ENCODE data around the gene PDE3A. TPM values are rescaled to one million over a fixed set of nuclear protein-coding genes. Genes with fewer than 3 reads are reported as not detected.

Gene PDE3A
- total RNA-seq, 1 experiment from 2014 or later = 2.8 TPM

DNA sequence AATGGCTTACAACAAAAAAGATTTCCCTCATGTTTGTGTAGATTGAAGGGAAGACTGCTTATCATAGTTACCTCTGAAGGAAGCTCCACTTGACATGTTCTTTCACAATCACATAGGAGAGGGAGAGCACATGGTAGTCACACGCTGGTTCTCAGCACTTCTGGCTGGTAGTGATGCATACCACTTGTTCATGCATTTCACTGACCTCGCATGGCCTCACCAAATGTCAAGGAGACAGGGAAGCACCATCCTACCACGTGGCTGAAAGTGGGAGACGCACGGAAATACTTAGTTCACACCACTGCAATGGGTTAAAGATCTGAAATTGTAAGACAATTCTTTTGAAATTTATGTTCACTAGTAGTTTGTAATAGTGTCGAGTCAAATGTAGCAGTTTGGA is 74.0 kb downstream of the PDE3A start:
- H3K4me3 Mint-ChIP-seq = no peak overlapping the region
- H3K36me3 Mint-ChIP-seq = no peaks in the 10 kb centered on the region
- no peaks in the 10 kb centered on the region for H3K9me3 Mint-ChIP-seq
- ATAC-seq = no peak
- DNase-seq (ENCODE audit: low spot score) = no peak
- ChIA-PET CTCF (no interaction called here), POLR2A (no interaction called here)
- H3K27me3 Mint-ChIP-seq (ENCODE audit: low read depth) = no peaks in the 10 kb centered on the region; the same call in 1 of the 2 replicates
- H3K27ac Mint-ChIP-seq = no peak overlapping the region
- H3K4me1 Mint-ChIP-seq = peaks cover 30% of the 10 kb centered on the region
- TF ChIP-seq ARID4B (CRISPR knock-in tag; IDR thresholded peaks at IDR 0.05; ENCODE audit: borderline replicate concordance) = no peak
- no peak for TF ChIP-seq TEAD4 (CRISPR knock-in tag; IDR thresholded peaks at IDR 0.05)
- no peak for TF ChIP-seq E2F4 (CRISPR knock-in tag; IDR thresholded peaks at IDR 0.05; ENCODE audit: borderline replicate concordance, low read depth)
- no peak for TF ChIP-seq NFYB (CRISPR knock-in tag; conservative IDR thresholded peaks at IDR 0.05; ENCODE audit: low read depth)
- no peak for TF ChIP-seq RELA (CRISPR knock-in tag; IDR thresholded peaks at IDR 0.05; ENCODE audit: borderline replicate concordance)
- TF ChIP-seq GABPB1 (CRISPR knock-in tag; IDR thresholded peaks at IDR 0.05) = no peak
- no peak for TF ChIP-seq SMAD3 (CRISPR knock-in tag; IDR thresholded peaks at IDR 0.05; ENCODE audit: borderline replicate concordance)
- TF ChIP-seq, protein P1, sequence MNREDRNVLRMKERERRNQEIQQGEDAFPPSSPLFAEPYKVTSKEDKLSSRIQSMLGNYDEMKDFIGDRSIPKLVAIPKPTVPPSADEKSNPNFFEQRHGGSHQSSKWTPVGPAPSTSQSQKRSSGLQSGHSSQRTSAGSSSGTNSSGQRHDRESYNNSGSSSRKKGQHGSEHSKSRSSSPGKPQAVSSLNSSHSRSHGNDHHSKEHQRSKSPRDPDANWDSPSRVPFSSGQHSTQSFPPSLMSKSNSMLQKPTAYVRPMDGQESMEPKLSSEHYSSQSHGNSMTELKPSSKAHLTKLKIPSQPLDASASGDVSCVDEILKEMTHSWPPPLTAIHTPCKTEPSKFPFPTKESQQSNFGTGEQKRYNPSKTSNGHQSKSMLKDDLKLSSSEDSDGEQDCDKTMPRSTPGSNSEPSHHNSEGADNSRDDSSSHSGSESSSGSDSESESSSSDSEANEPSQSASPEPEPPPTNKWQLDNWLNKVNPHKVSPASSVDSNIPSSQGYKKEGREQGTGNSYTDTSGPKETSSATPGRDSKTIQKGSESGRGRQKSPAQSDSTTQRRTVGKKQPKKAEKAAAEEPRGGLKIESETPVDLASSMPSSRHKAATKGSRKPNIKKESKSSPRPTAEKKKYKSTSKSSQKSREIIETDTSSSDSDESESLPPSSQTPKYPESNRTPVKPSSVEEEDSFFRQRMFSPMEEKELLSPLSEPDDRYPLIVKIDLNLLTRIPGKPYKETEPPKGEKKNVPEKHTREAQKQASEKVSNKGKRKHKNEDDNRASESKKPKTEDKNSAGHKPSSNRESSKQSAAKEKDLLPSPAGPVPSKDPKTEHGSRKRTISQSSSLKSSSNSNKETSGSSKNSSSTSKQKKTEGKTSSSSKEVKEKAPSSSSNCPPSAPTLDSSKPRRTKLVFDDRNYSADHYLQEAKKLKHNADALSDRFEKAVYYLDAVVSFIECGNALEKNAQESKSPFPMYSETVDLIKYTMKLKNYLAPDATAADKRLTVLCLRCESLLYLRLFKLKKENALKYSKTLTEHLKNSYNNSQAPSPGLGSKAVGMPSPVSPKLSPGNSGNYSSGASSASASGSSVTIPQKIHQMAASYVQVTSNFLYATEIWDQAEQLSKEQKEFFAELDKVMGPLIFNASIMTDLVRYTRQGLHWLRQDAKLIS (CRISPR knock-in tag; IDR thresholded peaks at IDR 0.05; ENCODE audit: borderline replicate concordance) = no peak
- no peak for TF ChIP-seq NFATC4 (CRISPR knock-in tag; IDR thresholded peaks at IDR 0.05)
- no peak for TF ChIP-seq ATF1 (CRISPR knock-in tag; IDR thresholded peaks at IDR 0.05)
- no peak for TF ChIP-seq FOXP1 (CRISPR knock-in tag; IDR thresholded peaks at IDR 0.05; ENCODE audit: borderline replicate concordance)

- no peak for ATAC-seq
- ChIA-PET CTCF (interaction anchor here (1.2 kb wide), 1 partner anchor 75 kb away, joined by 3 read pairs; the partner anchor contains the start of gene PDE3A), POLR2A (no interaction called here)
- peaks cover 37% of the 10 kb centered on the region for H3K4me1 Mint-ChIP-seq
- no peaks in the 10 kb centered on the region for H3K9me3 Mint-ChIP-seq
- H3K4me3 Mint-ChIP-seq = no peak overlapping the region
- no peaks in the 10 kb centered on the region for H3K36me3 Mint-ChIP-seq
- no peak overlapping the region for H3K27ac Mint-ChIP-seq
- H3K27me3 Mint-ChIP-seq (ENCODE audit: low read depth) = no peaks in the 10 kb centered on the region; the same call in 1 of the 2 replicates
- DNase-seq (ENCODE audit: low spot score) = no peak
- TF ChIP-seq, protein P2, sequence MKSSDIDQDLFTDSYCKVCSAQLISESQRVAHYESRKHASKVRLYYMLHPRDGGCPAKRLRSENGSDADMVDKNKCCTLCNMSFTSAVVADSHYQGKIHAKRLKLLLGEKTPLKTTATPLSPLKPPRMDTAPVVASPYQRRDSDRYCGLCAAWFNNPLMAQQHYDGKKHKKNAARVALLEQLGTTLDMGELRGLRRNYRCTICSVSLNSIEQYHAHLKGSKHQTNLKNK (CRISPR knock-in tag; IDR thresholded peaks at IDR 0.05) = no peak
- no peak for TF ChIP-seq RORB (CRISPR knock-in tag; IDR thresholded peaks at IDR 0.05)
- TF ChIP-seq ZNF263 (CRISPR knock-in tag; IDR thresholded peaks at IDR 0.05; ENCODE audit: low read depth) = no peak
- no peak for TF ChIP-seq GABPB1 (CRISPR knock-in tag; IDR thresholded peaks at IDR 0.05)
- TF ChIP-seq ARID4B (CRISPR knock-in tag; IDR thresholded peaks at IDR 0.05; ENCODE audit: borderline replicate concordance) = no peak
- no peak for TF ChIP-seq ZNF121 (CRISPR knock-in tag; IDR thresholded peaks at IDR 0.05)
- no peak for TF ChIP-seq STAT6 (CRISPR knock-in tag; conservative IDR thresholded peaks at IDR 0.05; ENCODE audit: low read depth)
- TF ChIP-seq CREB1 (CRISPR knock-in tag; IDR thresholded peaks at IDR 0.05) = no peak
These were observed 74.9 kb downstream of the PDE3A start for GRCh38 chr12:20443255-20443654.
